ENCODE data around the gene ARF3.

GRCh38 chr12:49000346-49000745 lies 43.1 kb upstream of the ARF3 start:
- TF ChIP-seq POLR2A (IDR thresholded peaks at IDR 0.05): no peak
- TF ChIP-seq CTCF (IDR thresholded peaks at IDR 0.05): no peak
